GM19372 (cell line): Measurements from ENCODE around the gene ZNF213.
"Not testable (repeated sequence)": the region's sequence is repeated elsewhere in the genome, so short reads cannot be mapped to it uniquely, and the experiment has no call there.

Experiments used
- ATAC-seq: cut with Tn5 transposase; IDR thresholded peaks from one replicate; pipeline ENCODE4 v1.9.1; 2021; ENCODE audit warnings: mild to moderate bottlenecking, low read depth, moderate library complexity; ENCODE audit not compliant: unreplicated experiment

Gene ZNF213

GRCh38 chr16:3123986-3124886 is 10.6 kb upstream of the ZNF213 start:
- ATAC-seq: peak; percentile 93

DNA sequence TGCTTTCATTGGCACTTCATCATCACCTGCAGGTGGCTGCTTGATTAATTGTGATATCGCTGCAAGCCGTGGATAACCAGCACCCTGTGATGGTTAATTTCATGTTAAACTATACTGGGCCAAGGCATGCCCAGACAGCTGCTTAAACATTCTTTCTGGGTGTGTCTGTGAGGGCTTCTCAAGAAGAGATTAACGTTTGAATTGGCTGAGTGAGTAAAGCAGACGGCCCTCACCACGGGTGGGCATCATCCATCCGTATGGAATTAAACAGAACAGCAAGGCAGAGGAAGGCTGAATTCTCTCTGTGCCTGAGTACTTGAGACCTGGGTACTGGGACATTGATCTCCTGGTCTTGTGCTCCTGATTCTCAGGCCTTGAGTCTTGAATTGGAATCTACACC is 7.1 kb upstream of the ZNF213 start:
- ATAC-seq: no peak

DNA sequence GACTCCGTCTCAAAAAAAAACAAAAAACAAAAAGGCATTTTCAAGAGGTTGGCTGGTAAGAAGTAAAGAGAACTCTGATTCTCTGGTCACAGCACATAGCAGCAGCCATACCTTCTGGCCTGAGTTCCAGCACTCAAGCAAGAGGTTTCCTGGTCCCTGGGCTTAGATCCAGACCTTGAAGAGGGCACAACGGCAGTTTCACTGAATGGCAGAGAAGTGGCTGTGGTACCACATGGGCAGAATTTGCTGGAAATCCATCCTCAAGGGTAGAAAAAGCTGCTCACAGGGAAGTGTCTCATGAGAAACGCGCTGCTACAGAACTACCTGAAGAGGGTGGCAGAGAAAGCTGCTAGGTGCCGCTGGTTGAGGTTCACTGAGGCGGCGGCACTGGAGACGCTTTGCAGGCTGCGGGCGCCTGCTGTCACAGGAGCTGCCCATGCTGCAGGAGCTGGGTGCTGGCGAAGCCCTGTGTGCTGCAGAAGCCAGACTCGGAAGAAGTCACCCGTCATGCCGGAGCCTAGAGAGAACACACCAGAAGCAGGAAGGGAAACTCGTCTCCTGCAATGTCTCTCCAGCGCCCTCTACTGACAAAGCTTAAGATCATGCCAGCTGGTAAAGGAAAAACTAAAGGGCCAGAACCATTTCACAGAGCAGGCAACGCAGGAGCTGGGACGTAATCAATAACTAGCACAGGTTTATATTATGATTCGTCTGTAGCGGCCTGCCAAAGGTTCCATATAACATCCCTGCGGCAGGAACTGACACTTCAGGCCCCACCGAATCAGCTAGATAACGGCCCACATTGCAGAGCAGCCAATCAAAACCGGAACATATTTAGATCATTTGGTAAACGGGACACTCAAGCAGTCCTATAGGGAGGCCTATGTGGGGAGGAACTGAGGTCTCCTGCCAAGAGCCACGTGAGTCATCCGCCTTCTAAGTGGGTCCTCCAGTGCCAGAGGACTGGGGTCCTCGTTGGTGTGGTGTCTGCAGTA is 5.4 kb upstream of the ZNF213 start:
- peak; percentile 48 for ATAC-seq

- no peak for ATAC-seq
Measured at GRCh38 chr16:3131755-3132377, 3.0 kb upstream of the ZNF213 start.

DNA sequence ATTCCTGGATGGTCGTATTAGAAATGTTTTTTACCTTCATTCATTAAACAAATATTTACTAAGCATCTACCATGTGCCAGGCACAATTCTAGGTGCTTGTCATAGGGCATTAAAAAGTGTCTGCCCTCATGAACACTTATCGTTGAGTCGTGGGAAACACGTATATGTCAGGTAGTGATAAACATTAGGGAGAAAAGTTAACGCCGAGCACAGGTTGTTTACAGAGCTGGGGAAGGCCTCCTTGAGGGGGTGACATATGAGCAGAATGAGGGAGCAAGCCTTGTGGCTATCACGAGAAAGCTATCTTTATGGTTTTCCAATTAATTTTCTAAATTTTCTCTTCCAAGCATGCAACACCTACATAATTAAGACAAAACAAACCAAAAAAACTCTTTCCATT is 985 bp upstream of the ZNF213 start:
- ATAC-seq: no peak

- no peak for ATAC-seq
Measured at GRCh38 chr16:3135126-3135715, 392 bp downstream of the ZNF213 start.

GRCh38 chr16:3137267-3137666 is 2.4 kb downstream of the ZNF213 start:
- no peak for ATAC-seq

DNA sequence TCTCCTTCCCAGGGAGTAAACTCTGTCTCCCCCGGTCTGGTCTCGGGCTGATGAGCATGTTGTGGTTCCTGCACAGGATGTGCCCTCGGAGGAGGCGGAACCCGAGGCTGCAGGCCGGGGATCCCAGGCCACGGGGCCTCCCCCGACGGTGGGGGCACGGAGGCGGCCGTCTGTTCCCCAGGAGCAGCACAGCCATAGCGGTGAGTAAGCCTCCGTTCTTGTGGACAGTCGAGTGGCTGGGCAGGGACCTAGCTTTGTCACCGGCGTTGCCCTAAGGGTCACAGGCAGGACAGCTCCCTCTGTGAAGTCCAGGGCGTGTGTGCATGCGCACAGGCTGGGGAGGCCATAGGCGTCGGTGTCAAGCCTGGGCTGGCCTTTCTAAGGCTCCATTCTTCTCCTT is 3.5 kb downstream of the ZNF213 start:
- no peak for ATAC-seq

DNA sequence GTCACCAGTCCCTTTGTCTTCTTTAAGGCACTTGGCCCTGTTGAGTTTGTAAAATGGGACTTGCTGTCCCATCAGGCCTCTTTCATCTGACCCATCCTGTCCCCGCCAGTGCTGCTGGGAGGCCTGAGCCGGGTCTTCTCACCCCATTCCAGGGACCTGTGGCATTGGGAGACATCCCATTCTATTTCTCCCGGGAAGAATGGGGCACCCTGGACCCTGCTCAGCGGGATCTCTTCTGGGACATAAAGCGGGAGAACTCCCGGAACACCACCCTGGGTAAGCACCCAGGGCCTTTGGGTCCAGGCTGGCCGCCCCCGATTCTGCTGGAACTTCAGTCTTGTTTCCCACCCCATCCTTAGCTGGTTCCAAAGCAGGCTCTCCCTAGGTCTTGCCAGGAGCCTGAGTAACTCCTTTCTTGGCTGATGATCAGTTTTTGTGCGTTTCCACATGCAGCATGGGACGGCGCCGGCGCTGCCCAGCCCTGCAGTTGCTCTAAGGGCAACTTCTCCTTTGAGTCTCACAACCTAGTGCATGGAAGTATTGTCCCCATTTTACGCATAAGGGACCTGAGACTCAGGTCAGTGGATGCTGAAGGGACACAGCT is 4.1 kb downstream of the ZNF213 start:
- no peak for ATAC-seq

- not testable (repeated sequence) for ATAC-seq
Measured at GRCh38 chr16:3139561-3139960, 4.7 kb downstream of the ZNF213 start.

GRCh38 chr16:3140603-3141427 is 6.0 kb downstream of the ZNF213 start:
- no peak for ATAC-seq

GRCh38 chr16:3141781-3142311 is 7.0 kb downstream of the ZNF213 start:
- no peak for ATAC-seq

GRCh38 chr16:3142327-3142726 is 7.5 kb downstream of the ZNF213 start:
- no peak for ATAC-seq

DNA sequence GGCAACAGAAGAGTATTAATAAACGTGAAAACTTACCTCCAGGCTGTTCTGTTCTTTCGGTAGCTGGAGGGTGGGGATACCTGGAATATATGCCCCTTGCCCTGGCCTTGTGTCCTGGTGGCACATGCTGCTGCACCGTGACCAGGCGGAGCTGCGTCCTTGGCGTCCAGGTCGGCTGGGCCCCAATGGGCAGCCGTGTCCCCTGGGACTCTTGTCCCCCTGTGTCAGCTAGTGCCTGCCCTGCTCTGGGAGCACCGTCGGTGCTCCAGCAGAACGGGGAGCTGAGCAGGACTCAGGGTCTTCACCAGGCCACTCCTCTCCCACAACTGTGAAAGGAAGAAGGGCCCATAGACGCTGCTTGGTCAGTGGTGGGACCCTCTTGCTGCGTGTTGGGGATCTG is 7.9 kb downstream of the ZNF213 start:
- no peak for ATAC-seq

DNA sequence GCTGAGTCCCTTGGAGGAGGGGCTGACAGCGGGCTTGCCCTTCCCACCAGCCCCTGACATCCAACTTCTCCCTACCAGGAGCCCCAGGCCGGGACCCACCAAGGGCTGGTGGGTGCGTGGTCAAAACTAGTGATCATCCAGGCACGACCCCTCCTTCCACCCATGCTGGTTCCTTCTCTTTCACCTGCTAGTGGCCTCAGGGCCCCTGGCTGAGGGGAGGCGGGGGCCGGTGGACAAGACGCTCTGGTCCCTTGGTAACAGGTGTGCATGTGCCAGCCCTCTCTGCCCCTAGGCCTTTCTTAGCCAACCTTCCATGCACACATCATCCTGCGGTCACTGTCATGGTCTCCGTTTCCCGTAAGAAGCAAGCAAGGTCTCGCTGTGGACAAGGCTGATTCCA is 8.4 kb downstream of the ZNF213 start:
- ATAC-seq: no peak

DNA sequence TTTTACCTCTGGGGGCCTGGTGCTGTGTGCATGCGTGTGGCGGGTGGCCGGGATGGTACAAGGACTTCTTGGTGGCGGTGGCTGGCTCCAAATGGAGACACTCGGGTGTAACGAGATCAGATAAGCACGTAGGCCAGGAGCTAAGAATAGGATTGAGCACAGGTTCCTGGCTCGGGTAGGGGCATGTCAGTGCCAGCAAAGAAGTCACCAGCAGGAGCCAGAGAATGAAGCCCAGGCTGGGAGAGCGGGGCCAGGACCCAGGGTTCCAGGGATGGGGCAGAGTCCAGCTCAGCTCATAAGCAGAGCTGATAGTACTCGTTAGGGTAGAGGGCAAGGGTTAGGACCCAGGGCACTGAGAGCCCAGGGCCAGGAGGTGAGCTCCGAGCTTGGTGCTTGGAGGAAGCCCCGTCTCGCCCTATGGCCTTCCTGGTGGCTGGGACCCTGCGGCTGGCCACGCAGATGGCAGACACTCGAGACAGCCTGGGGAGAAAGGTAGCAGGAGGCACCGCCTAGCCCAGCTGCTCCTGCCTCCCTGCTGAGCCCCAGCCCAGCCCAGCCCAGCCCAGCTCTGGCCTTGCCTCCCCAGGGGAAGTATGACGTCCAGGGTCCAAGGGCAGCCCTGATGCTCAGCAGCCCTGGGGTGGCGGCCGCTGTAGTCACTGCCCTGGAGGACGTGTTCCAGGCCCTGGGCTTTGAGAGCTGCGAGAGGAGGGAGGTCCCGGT is 8.9 kb downstream of the ZNF213 start:
- ATAC-seq: no peak

- ATAC-seq: no peak
Measured at GRCh38 chr16:3144321-3144983, 9.6 kb downstream of the ZNF213 start.

GRCh38 chr16:3145151-3145550 is 10.3 kb downstream of the ZNF213 start:
- no peak for ATAC-seq
